Aorta (tissue), 5 donors: ENCODE measurements around the gene SPIN2B. TPM values are rescaled to one million over a fixed set of nuclear protein-coding genes. Genes with fewer than 3 reads are reported as not detected.
"Not testable (repeated sequence)": the region's sequence is repeated elsewhere in the genome, so short reads cannot be mapped to it uniquely, and the experiment has no call there.

Source experiments
- ATAC-seq: fragments of 200-7000 bp; cut with Tn5 transposase; one replicate; pipeline ENCODE4 v1.9.1; 2022; ENCODE audit warnings: moderate library complexity; ENCODE audit not compliant: low FRiP score
- DNase-seq, 2 donors: peaks; one replicate each; pipeline ENCODE4 v3.0.0-alpha.2; 2020
- H3K27ac ChIP-seq, 2 donors: one replicate each; pipeline ENCODE4 v1.5.1; 2013; ENCODE audit warnings: low read length in 2 of 2, mild to moderate bottlenecking in 2 of 2, moderate library complexity in 2 of 2, control low read depth in 1 of 2, inconsistent platforms in 1 of 2, low read depth in 1 of 2
- H3K27me3 ChIP-seq, 2 donors: one replicate each; pipeline ENCODE4 v1.6.1; 2013; ENCODE audit warnings: control low read depth in 1 of 2, low read length in 1 of 2, mild to moderate bottlenecking in 1 of 2, moderate library complexity in 1 of 2; ENCODE audit not compliant: insufficient read depth in 2 of 2, control insufficient read depth in 1 of 2
- H3K36me3 ChIP-seq, 2 donors: one replicate each; pipeline ENCODE4 v1.6.1; 2013; ENCODE audit warnings: control low read depth in 1 of 2, low read length in 1 of 2, mild to moderate bottlenecking in 1 of 2; ENCODE audit not compliant: insufficient read depth in 2 of 2, control insufficient read depth in 1 of 2
- H3K4me1 ChIP-seq, 2 donors: one replicate each; pipeline ENCODE4 v1.6.1; 2013; ENCODE audit warnings: low read length in 2 of 2, control low read depth in 1 of 2, mild to moderate bottlenecking in 1 of 2, moderate library complexity in 1 of 2; ENCODE audit not compliant: insufficient read depth in 2 of 2, control insufficient read depth in 1 of 2
- H3K4me3 ChIP-seq, 2 donors: one replicate each; pipeline ENCODE4 v1.5.1; 2013; ENCODE audit warnings: low read length in 2 of 2, control low read depth in 1 of 2, mild to moderate bottlenecking in 1 of 2
- H3K9me3 ChIP-seq: one replicate; pipeline ENCODE4 v1.6.1; 2013; ENCODE audit warnings: mild to moderate bottlenecking, low read length; ENCODE audit not compliant: control insufficient read depth
- WGBS, 2 donors: extraction: QIAGEN DNeasy Blood & Tissue Kit; methylation state at CpG; one replicate each; pipeline ENCODE4 v1.1.7; 2013; 5-methylcytosine and 5-hydroxymethylcytosine counted together
- intact Hi-C, 2 donors: fragments of 100-400 bp; cut with DNase I; formaldehyde crosslinking; loops; one replicate each; pipeline versions ENCODE4 v1.14.2 to v1.15.0; 2022
- long read RNA-seq, 2 donors: library from polyadenylated mRNA; unstranded; transcript quantifications; one replicate each; pipeline ENCODE4 v2.0.0, GENCODE V29; 2020 to 2021
- polyA plus RNA-seq, 2 donors: library from polyadenylated mRNA; stranded (reverse); fragments of 200-250 nt; gene quantifications; one replicate each; pipeline ENCODE4 v1.2.3, GENCODE V29; 2013
- total RNA-seq, 2 donors: library from RNA; stranded (reverse); fragmentation: NEBNext Ultra II Directional; extraction: Animal tissue kit (Norgen Biotek cat#: 25700); gene quantifications; one replicate each; pipeline ENCODE4 v1.2.1, GENCODE V29; 2021
- donor health status: healthy with polysubstance abuse.
- donor health status: Bipolar disorder and iron deficiency.
- donor health status: DM: no; HTN: no; CAD: no.
- donor health status: DM: no; HTN: no; CAD: no.
- donor health status: DM: yes; HTN: yes; CAD: no.

SPIN2B gene
- total RNA-seq, result 10 to 100 TPM; 11.0 to 12.2 TPM
- polyA plus RNA-seq, result 10 to 100 TPM in 1 of 2 donors, 1 to 10 TPM in 1; 6.6 to 16.2 TPM
- long read RNA-seq, donor 1, partial matches to known transcripts, result 1 of 16 reads
- long read RNA-seq, donor 1, other reads (novel, unspliced or antisense), result 12 of 16 reads
- long read RNA-seq, donor 2, partial matches to known transcripts, result 0 of 6 reads
- long read RNA-seq, donor 2, other reads (novel, unspliced or antisense), result 5 of 6 reads

GRCh38 chrX:57121162-57121755 lies at the start of gene SPIN2B:
TSS of gene SPIN2B (minus strand) at chrX:57121548.
- H3K36me3 ChIP-seq, result no peaks in the 10 kb centered on the region
- ATAC-seq, result peak; percentile 94
- 0 to 27% methylated on average over 40 to 43 of the region's 43 CpGs for WGBS, 2 donors
- intact Hi-C loops, result no loop called here
- H3K9me3 ChIP-seq, result no peaks in the 10 kb centered on the region
- peak within 1 kb of the TSS; percentile 15 to 24 for H3K4me3 ChIP-seq
- no peaks in the 10 kb centered on the region for H3K27me3 ChIP-seq
- H3K27ac ChIP-seq, result peak within 1 kb of the TSS in 1 of 2 donors; percentile 32
- peak; percentile 89 to 91 for DNase-seq
- no peaks in the 10 kb centered on the region for H3K4me1 ChIP-seq

- intact Hi-C loops, result no loop called here
- H3K27ac ChIP-seq, result no peak overlapping the region
- no peak overlapping the region for H3K4me3 ChIP-seq
- H3K4me1 ChIP-seq, result no peaks in the 10 kb centered on the region
- no peak for DNase-seq
- H3K27me3 ChIP-seq, result no peaks in the 10 kb centered on the region
- 59 to 74% methylated on average over 5 of the region's 5 CpGs for WGBS, 2 donors
- H3K9me3 ChIP-seq, result no peaks in the 10 kb centered on the region
- no peaks in the 10 kb centered on the region for H3K36me3 ChIP-seq
- peak; percentile 48 for ATAC-seq
Measured at GRCh38 chrX:57156397-57157049, 35.2 kb upstream of the SPIN2B start.

- 65 to 84% methylated on average over 2 of the region's 2 CpGs for WGBS, 2 donors
- Histone ChIP-seq H3K9me3 (no peaks in the 10 kb centered on the region), H3K27ac (no peak overlapping the region), H3K4me3 (no peak overlapping the region), H3K4me1 (no peaks in the 10 kb centered on the region), H3K27me3 (no peaks in the 10 kb centered on the region), H3K36me3 (no peaks in the 10 kb centered on the region)
- DNase-seq, result no peak
- intact Hi-C loops, result no loop called here
- no peak for ATAC-seq
Measured at GRCh38 chrX:57155171-57155570, 33.8 kb upstream of the SPIN2B start.

- 73 to 93% methylated on average over 8 of the region's 8 CpGs for WGBS, 2 donors
Measured at GRCh38 chrX:57152222-57152621, 30.9 kb upstream of the SPIN2B start.

GRCh38 chrX:57138674-57139073 lies 17.3 kb upstream of the SPIN2B start:
- no peak for ATAC-seq
- no peak for DNase-seq
- H3K9me3 ChIP-seq, result no peaks in the 10 kb centered on the region
- H3K27ac ChIP-seq, result no peak overlapping the region
- no peaks in the 10 kb centered on the region for H3K36me3 ChIP-seq
- H3K4me3 ChIP-seq, result no peak overlapping the region
- no peaks in the 10 kb centered on the region for H3K27me3 ChIP-seq
- 73 to 97% methylated on average over 4 of the region's 4 CpGs for WGBS, 2 donors
- intact Hi-C loops, result no loop called here
- no peaks in the 10 kb centered on the region for H3K4me1 ChIP-seq

More at GRCh38 chrX:57152222-57152621, 30.9 kb upstream of the SPIN2B start:
- H3K4me3 ChIP-seq, H3K27ac ChIP-seq, ATAC-seq, H3K4me1 ChIP-seq, H3K27me3 ChIP-seq, H3K9me3 ChIP-seq, intact Hi-C loops, DNase-seq, H3K36me3 ChIP-seq: not testable (repeated sequence)

- H3K4me3 ChIP-seq, result no peak overlapping the region
- H3K27ac ChIP-seq, result no peak overlapping the region
- H3K4me1 ChIP-seq, result no peaks in the 10 kb centered on the region
- ATAC-seq (no peak), DNase-seq (no peak)
- no peaks in the 10 kb centered on the region for H3K36me3 ChIP-seq
- intact Hi-C loops, result no loop called here
- no peaks in the 10 kb centered on the region for H3K27me3 ChIP-seq
- no peaks in the 10 kb centered on the region for H3K9me3 ChIP-seq
- 35 to 54% methylated on average over 1 of the region's 1 CpG for WGBS, 2 donors
Measured at GRCh38 chrX:57137501-57137900, 16.2 kb upstream of the SPIN2B start.

- H3K27me3 ChIP-seq, H3K4me1 ChIP-seq, H3K27ac ChIP-seq, DNase-seq, H3K36me3 ChIP-seq, intact Hi-C loops, H3K9me3 ChIP-seq, H3K4me3 ChIP-seq: not testable (repeated sequence)
- 26 to 38% methylated on average over 27 of the region's 27 CpGs for WGBS, 2 donors
- ATAC-seq, result peak; percentile 53
Measured at GRCh38 chrX:57137073-57137472, 15.7 kb upstream of the SPIN2B start, which contains the start of gene SPIN2A. TSS of gene SPIN2A (minus strand) at chrX:57137397. CDS start at chrX:57136597, 800 bp downstream.

- H3K27me3 ChIP-seq, H3K27ac ChIP-seq, H3K9me3 ChIP-seq, DNase-seq, H3K4me3 ChIP-seq, intact Hi-C loops, H3K36me3 ChIP-seq, H3K4me1 ChIP-seq: not testable (repeated sequence)
- peak; percentile 21 for ATAC-seq
- 58 to 96% methylated on average over 1 of the region's 3 CpGs for WGBS, 2 donors
Measured at GRCh38 chrX:57136589-57136988, 15.2 kb upstream of the SPIN2B start.

- intact Hi-C loops, result no loop called here
- Histone ChIP-seq H3K27ac (no peak overlapping the region), H3K36me3 (no peaks in the 10 kb centered on the region), H3K27me3 (no peaks in the 10 kb centered on the region), H3K9me3 (no peaks in the 10 kb centered on the region), H3K4me1 (no peaks in the 10 kb centered on the region), H3K4me3 (no peak overlapping the region)
- DNase-seq, result no peak
- 88 to 99% methylated on average over 3 of the region's 3 CpGs for WGBS, 2 donors
- ATAC-seq, result no peak
Measured at GRCh38 chrX:57135287-57135686, 13.9 kb upstream of the SPIN2B start.
